Bronchial epithelial cell (primary cell): ENCODE results near the gene PTPRN2. TPM values are rescaled to one million over a fixed set of nuclear protein-coding genes. Genes with fewer than 3 reads are reported as not detected.

Source experiments
- DNase-seq: peaks from one replicate; pipeline ENCODE4 v3.0.0-alpha.2; 2010; ENCODE audit warnings: low read depth
- FAIRE-seq: peaks from 2 replicates; lab custom pipeline; 2011; peaks lifted over from hg19 to GRCh38; lab: Jason Lieb, UNC
- H3K27me3 ChIP-seq: 2 replicates; pipeline ENCODE4 v1.5.1; 2011; ENCODE audit warnings: low read length; ENCODE audit not compliant: control insufficient read depth, insufficient read depth
- H3K36me3 ChIP-seq: 2 replicates; pipeline ENCODE4 v1.5.1; 2011; ENCODE audit warnings: low read length; ENCODE audit not compliant: control insufficient read depth, insufficient read depth
- H3K4me3 ChIP-seq: 2 replicates; pipeline ENCODE4 v1.5.1; 2011; ENCODE audit warnings: mild to moderate bottlenecking, low read depth, low read length, control low read depth
- CTCF ChIP-seq: IDR thresholded peaks from 2 replicates; pipeline ENCODE4 v1.5.1; 2011; ENCODE audit warnings: mild to moderate bottlenecking, moderate library complexity, low read length, control low read depth, inconsistent platforms; ENCODE audit not compliant: insufficient read depth, severe bottlenecking
- total RNA-seq: library from RNA; depleted of rRNA; stranded (reverse); fragments of >200 nt; gene quantifications from 2 replicates; pipeline ENCODE4 v1.2.1, GENCODE V29; 2014

Gene PTPRN2
- total RNA-seq, 1 donor from 2014 or later: 1.1 TPM

GRCh38 chr7:158318511-158318913 is 269.1 kb downstream of the PTPRN2 start:
- Histone ChIP-seq H3K36me3 (no peaks in the 10 kb centered on the region), H3K27me3 (no peaks in the 10 kb centered on the region), H3K4me3 (no peak overlapping the region)
- FAIRE-seq (no peak), DNase-seq (no peak)
- no peak for TF ChIP-seq CTCF

- Histone ChIP-seq H3K27me3 (no peaks in the 10 kb centered on the region), H3K4me3 (no peak overlapping the region), H3K36me3 (no peaks in the 10 kb centered on the region)
- DNase-seq: no peak
- no peak for FAIRE-seq
- no peak for TF ChIP-seq CTCF
Observed at GRCh38 chr7:158317238-158318205, 270.1 kb downstream of the PTPRN2 start.

GRCh38 chr7:158316466-158317031 is 271.1 kb downstream of the PTPRN2 start:
- DNase-seq (no peak), FAIRE-seq (no peak)
- H3K27me3 ChIP-seq: no peaks in the 10 kb centered on the region
- H3K36me3 ChIP-seq: no peaks in the 10 kb centered on the region
- no peak for TF ChIP-seq CTCF
- H3K4me3 ChIP-seq: no peak overlapping the region

- no peaks in the 10 kb centered on the region for H3K27me3 ChIP-seq
- DNase-seq (no peak), FAIRE-seq (no peak)
- no peaks in the 10 kb centered on the region for H3K36me3 ChIP-seq
- TF ChIP-seq CTCF: no peak
- no peak overlapping the region for H3K4me3 ChIP-seq
Observed at GRCh38 chr7:158315881-158316280, 271.7 kb downstream of the PTPRN2 start.

- H3K4me3 ChIP-seq: no peak overlapping the region
- H3K36me3 ChIP-seq: no peaks in the 10 kb centered on the region
- FAIRE-seq: no peak
- TF ChIP-seq CTCF: no peak
- no peaks in the 10 kb centered on the region for H3K27me3 ChIP-seq
- DNase-seq: no peak
Observed at GRCh38 chr7:158315326-158315725, 272.3 kb downstream of the PTPRN2 start.
